A549 (cell line): ENCODE results near the gene RBBP7. TPM values are rescaled to one million over a fixed set of nuclear protein-coding genes. Genes with fewer than 3 reads are reported as not detected.

Source experiments
- ATAC-seq, 2 experiments: fragments of 200-7000 bp in 1 of 2; fragments of >200 bp in 1 of 2; cut with Nextera tagmentation in 1 of 2; cut with Tn5 transposase in 1 of 2; 3 replicates each; pipeline versions ENCODE4 v1.8.0 to v1.9.1; 2018 to 2020; ENCODE audit warnings: mild to moderate bottlenecking in 1 of 2, moderate library complexity in 1 of 2
- CTCF ChIA-PET: fragments of 300-600 bp; sonication (Branson Sonifier 250); formaldehyde crosslinking; extraction: SDS; loops from one replicate; lab custom pipeline; 2021; ENCODE audit warnings: antibody characterized with exemption, inconsistent platforms; lab: Yijun Ruan, JAX
- POLR2A ChIA-PET: fragments of 350-600 bp; formaldehyde crosslinking; extraction: SDS; loops from one replicate; lab custom pipeline; 2021; ENCODE audit warnings: antibody characterized with exemption, inconsistent platforms; lab: Yijun Ruan, JAX
- DNase-seq, 2 experiments: peaks; one replicate each; pipeline versions ENCODE4 v3.0.0 to v3.0.0-alpha.2; 2011 to 2016; ENCODE audit warnings: low read depth in 1 of 2, low spot score in 1 of 2
- FAIRE-seq: peaks from 2 replicates; lab custom pipeline; 2011; peaks lifted over from hg19 to GRCh38; lab: Jason Lieb, UNC
- H3K27ac ChIP-seq, 2 experiments: fragments of >200 bp; sonication (Bioruptor Twin); formaldehyde crosslinking; 3 replicates each; pipeline ENCODE4 v1.5.1; 2016 to 2017
- H3K4me1 ChIP-seq: fragments of >200 bp; sonication (Bioruptor Twin); formaldehyde crosslinking; 3 replicates; pipeline ENCODE4 v1.6.1; 2016
- H3K4me2 ChIP-seq: fragments of >200 bp; sonication (Bioruptor Twin); formaldehyde crosslinking; 3 replicates; pipeline ENCODE4 v1.6.1; 2016
- H3K4me3 ChIP-seq: fragments of >200 bp; sonication (Bioruptor Twin); formaldehyde crosslinking; 3 replicates; pipeline ENCODE4 v1.5.1; 2016
- H3K9me3 ChIP-seq: fragments of >200 bp; sonication (Bioruptor Twin); formaldehyde crosslinking; 3 replicates; pipeline ENCODE4 v1.6.1; 2016
- BCL3 ChIP-seq: fragments of >200 bp; sonication (Bioruptor Twin); formaldehyde crosslinking; IDR thresholded peaks from 3 replicates; pipeline ENCODE4 v1.6.1; 2016
- CEBPB ChIP-seq, 2 experiments: fragments of >200 bp in 1 of 2; sonication (Bioruptor Twin) in 1 of 2; formaldehyde crosslinking in 1 of 2; IDR thresholded peaks; 2 replicates each; pipeline ENCODE4 v1.6.1; 2012 to 2016
- ELK1 ChIP-seq: fragments of 150-350 bp; IDR thresholded peaks from 2 replicates; pipeline ENCODE4 v1.6.1; 2014; ENCODE audit warnings: low read depth, mild to moderate bottlenecking, low read length
- ESRRA ChIP-seq: fragments of 150-350 bp; IDR thresholded peaks from 2 replicates; pipeline ENCODE4 v1.6.1; 2014; ENCODE audit warnings: mild to moderate bottlenecking, low read length, borderline replicate concordance
- FOSB ChIP-seq: fragments of 250-450 bp; sonication (Bioruptor Pico); IDR thresholded peaks from 2 replicates; pipeline ENCODE4 v1.5.0; 2020; ENCODE audit warnings: mild to moderate bottlenecking, moderate library complexity
- FOXS1 ChIP-seq: fragments of 250-450 bp; sonication (Bioruptor Pico); IDR thresholded peaks from 2 replicates; pipeline ENCODE4 v1.5.0; 2020; ENCODE audit warnings: mild to moderate bottlenecking, moderate library complexity
- HES2 ChIP-seq: fragments of >200 bp; sonication (Bioruptor Twin); formaldehyde crosslinking; IDR thresholded peaks from 2 replicates; pipeline ENCODE4 v1.6.1; 2016
- HOXB13 ChIP-seq: fragments of 250-450 bp; sonication (Bioruptor Pico); IDR thresholded peaks from 2 replicates; pipeline ENCODE4 v1.5.0; 2020; ENCODE audit warnings: low read depth, mild to moderate bottlenecking, moderate library complexity
- HOXB5 ChIP-seq: fragments of 250-450 bp; sonication (Bioruptor Pico); IDR thresholded peaks from 2 replicates; pipeline ENCODE4 v1.5.0; 2020; ENCODE audit warnings: mild to moderate bottlenecking, moderate library complexity
- JUN ChIP-seq, 2 experiments: fragments of >200 bp; sonication (Bioruptor Twin); formaldehyde crosslinking; IDR thresholded peaks; 2 replicates in 1 of 2; 3 replicates in 1 of 2; pipeline ENCODE4 v1.6.1; 2016 to 2017
- MAFK ChIP-seq: fragments of 450-650 bp; IDR thresholded peaks from 2 replicates; pipeline ENCODE4 v1.6.1; 2014; ENCODE audit not compliant: partially characterized antibody
- MAZ ChIP-seq: fragments of 150-350 bp; IDR thresholded peaks from 2 replicates; pipeline ENCODE4 v1.6.1; 2014; ENCODE audit warnings: antibody characterized with exemption, low read depth, low read length, borderline replicate concordance
- NFE2L2 ChIP-seq: fragments of 150-350 bp; conservative IDR thresholded peaks from 2 replicates; pipeline ENCODE4 v1.6.1; 2014; ENCODE audit warnings: low read length
- NPAS2 ChIP-seq: fragments of 250-450 bp; sonication (Bioruptor Pico); IDR thresholded peaks from 2 replicates; pipeline ENCODE4 v1.8.0; 2022; ENCODE audit warnings: mild to moderate bottlenecking, moderate library complexity, borderline replicate concordance
- NR3C1 ChIP-seq: fragments of >200 bp; sonication (Bioruptor Twin); formaldehyde crosslinking; IDR thresholded peaks from 3 replicates; pipeline ENCODE4 v1.6.1; 2017
- PBX3 ChIP-seq: IDR thresholded peaks from 2 replicates; pipeline ENCODE4 v1.6.1; 2012
- REST ChIP-seq: fragments of 200-600 bp; sonication (generic); IDR thresholded peaks from 2 replicates; pipeline ENCODE4 v1.6.1; 2016; ENCODE audit warnings: antibody characterized with exemption, mild to moderate bottlenecking, moderate library complexity
- RFX5 ChIP-seq: fragments of 450-650 bp; IDR thresholded peaks from 2 replicates; pipeline ENCODE4 v1.7.1; 2014; ENCODE audit warnings: antibody characterized with exemption, mild to moderate bottlenecking, moderate library complexity
- RNF2 ChIP-seq: fragments of 200-600 bp; sonication (generic); IDR thresholded peaks from 2 replicates; pipeline ENCODE4 v1.6.1; 2016; ENCODE audit warnings: low read depth, mild to moderate bottlenecking, antibody characterized with exemption, moderate library complexity, borderline replicate concordance
- TP53 ChIP-seq: fragments of 250-450 bp; sonication (Bioruptor Pico); IDR thresholded peaks from 2 replicates; pipeline ENCODE4 v1.5.0; 2021; ENCODE audit warnings: mild to moderate bottlenecking, moderate library complexity
- ZSCAN20 ChIP-seq: fragments of 250-450 bp; sonication (Bioruptor Pico); IDR thresholded peaks from 2 replicates; pipeline ENCODE4 v1.8.0; 2022; ENCODE audit warnings: mild to moderate bottlenecking, moderate library complexity
- WGBS: methylation state at CpG from one replicate; pipeline ENCODE4 v1.1.6; 2017; ENCODE audit errors: missing lambda C conversion rate; 5-methylcytosine and 5-hydroxymethylcytosine counted together
- polyA plus RNA-seq, 4 experiments: library from polyadenylated mRNA; depleted of rRNA in 3 of 4; stranded (reverse); fragments of >200 nt; fragmentation: RNase III in 1 of 4; extraction: RNeasy Plus Mini Kit Qiagen cat#74134 plus additional on column Dnase treatment in 1 of 4; gene quantifications; 2 replicates in 3 of 4; 3 replicates in 1 of 4; pipeline ENCODE4 v1.2.3, GENCODE V29; 2011 to 2017

The RBBP7 gene
- polyA plus RNA-seq, 2 of the 4 experiments (the other 2 are of a cell fraction), result 222 to 301 TPM

- H3K4me1 ChIP-seq, result no peaks in the 10 kb centered on the region; the same call in 2 of the 3 replicates
- DNase-seq (no peak), ATAC-seq (no peak), FAIRE-seq (no peak)
- TF ChIP-seq NFE2L2 (no peak), RFX5 (no peak), BCL3 (no peak), HOXB13 (CRISPR knock-in tag) (no peak), ZSCAN20 (no peak), ESRRA (no peak), RNF2 (no peak), FOSB (CRISPR knock-in tag) (no peak), REST (no peak), MAZ (no peak), MAFK (no peak), CEBPB (IDR thresholded peaks at IDR 0.05) (no peak), NPAS2 (CRISPR knock-in tag) (no peak), ELK1 (no peak), PBX3 (no peak), FOXS1 (CRISPR knock-in tag) (no peak), HOXB5 (CRISPR knock-in tag) (no peak), HES2 (no peak)
- 92% methylated on average over 3 of the region's 3 CpGs for WGBS
- H3K4me3 ChIP-seq, result no peak overlapping the region
- ChIA-PET CTCF (interaction anchor here (2.3 kb wide), 1 partner anchor 31 kb away, joined by 5 read pairs; no protein-coding TSS in a partner anchor), POLR2A (no interaction called here)
- H3K9me3 ChIP-seq, result no peaks in the 10 kb centered on the region
- no peak overlapping the region for H3K27ac ChIP-seq
- H3K4me2 ChIP-seq, result no peak overlapping the region
Measured at GRCh38 chrX:16851827-16852226, 18.3 kb downstream of the RBBP7 start.

- no peak for DNase-seq
- POLR2A ChIA-PET, result no interaction called here
- CTCF ChIA-PET, result no interaction called here
Measured at GRCh38 chrX:16851421-16851820, 18.7 kb downstream of the RBBP7 start.

More at GRCh38 chrX:16851421-16851820, 18.7 kb downstream of the RBBP7 start:
- ATAC-seq (no peak), FAIRE-seq (no peak)
- no peaks in the 10 kb centered on the region; the same call in 2 of the 3 replicates for H3K4me1 ChIP-seq
- WGBS, result 62% methylated on average over 1 of the region's 1 CpG
- TF ChIP-seq NFE2L2 (no peak), HOXB5 (CRISPR knock-in tag) (no peak), TP53 (CRISPR knock-in tag) (no peak), JUN (IDR thresholded peaks at IDR 0.05) (no peak), NR3C1 (no peak)
- H3K4me2 ChIP-seq, result no peak overlapping the region
- no peak overlapping the region for H3K4me3 ChIP-seq
- no peak overlapping the region for H3K27ac ChIP-seq
- no peaks in the 10 kb centered on the region for H3K9me3 ChIP-seq
